ENCODE measurements around the gene PIK3R5. TPM values are rescaled to one million over a fixed set of nuclear protein-coding genes. Genes with fewer than 3 reads are reported as not detected.
"Not testable (repeated sequence)": the region's sequence is repeated elsewhere in the genome, so short reads cannot be mapped to it uniquely, and the experiment has no call there.

PIK3R5 gene
- total and polyA plus RNA-seq, 7 donors, result 0.20 to 2.9 (median 1.1) TPM

DNA sequence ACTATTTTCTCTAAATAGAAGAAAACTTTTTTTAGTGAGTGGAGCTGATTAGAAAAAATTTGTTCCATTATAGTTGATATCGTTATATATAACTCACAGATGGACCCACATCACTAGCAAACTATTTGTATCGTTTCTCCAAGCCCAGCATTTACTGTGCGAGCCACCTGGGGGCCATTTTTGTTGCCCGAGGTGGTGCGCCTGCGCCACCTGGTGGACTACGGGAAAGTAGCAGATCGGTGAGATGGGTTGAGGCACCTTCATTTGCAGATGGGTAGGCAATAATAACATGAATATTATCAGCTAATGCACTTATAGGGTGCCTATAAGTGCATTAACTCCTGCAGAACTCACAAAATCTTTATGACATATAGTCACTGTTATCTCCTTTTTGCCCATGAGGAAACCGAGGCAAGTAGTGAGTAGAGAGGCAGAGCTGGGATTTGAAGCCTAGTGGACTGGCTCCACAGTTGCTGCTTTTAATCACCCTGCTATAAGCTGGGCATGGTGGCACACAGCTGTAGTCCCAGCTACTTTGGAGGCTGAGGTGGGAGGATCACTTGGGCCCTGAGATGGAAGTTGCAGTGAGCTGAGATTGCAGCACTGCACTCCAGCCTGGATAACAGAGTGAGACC is 32.6 kb upstream of the PIK3R5 start:
- no peaks in the 10 kb centered on the region for H3K9me3 ChIP-seq
- DNase-seq, result peak; percentile 44 to 64
- no peaks in the 10 kb centered on the region for H3K4me1 ChIP-seq
- no peak for ATAC-seq
- 10 to 19% (median 16%) methylated on average over 9 of the region's 9 CpGs for WGBS, 3 donors
- no peaks in the 10 kb centered on the region for H3K36me3 ChIP-seq (ENCODE audit: insufficient read depth in 1 of 2, low read depth in 1 of 2)
- peaks cover 0 to 28% (median 6%) of the 10 kb centered on the region in 3 donors for H3K27me3 ChIP-seq (ENCODE audit: insufficient read depth in 3 of 3, low read length in 2 of 3)
- no peak overlapping the region for H3K27ac ChIP-seq
- TF ChIP-seq, protein P1, sequence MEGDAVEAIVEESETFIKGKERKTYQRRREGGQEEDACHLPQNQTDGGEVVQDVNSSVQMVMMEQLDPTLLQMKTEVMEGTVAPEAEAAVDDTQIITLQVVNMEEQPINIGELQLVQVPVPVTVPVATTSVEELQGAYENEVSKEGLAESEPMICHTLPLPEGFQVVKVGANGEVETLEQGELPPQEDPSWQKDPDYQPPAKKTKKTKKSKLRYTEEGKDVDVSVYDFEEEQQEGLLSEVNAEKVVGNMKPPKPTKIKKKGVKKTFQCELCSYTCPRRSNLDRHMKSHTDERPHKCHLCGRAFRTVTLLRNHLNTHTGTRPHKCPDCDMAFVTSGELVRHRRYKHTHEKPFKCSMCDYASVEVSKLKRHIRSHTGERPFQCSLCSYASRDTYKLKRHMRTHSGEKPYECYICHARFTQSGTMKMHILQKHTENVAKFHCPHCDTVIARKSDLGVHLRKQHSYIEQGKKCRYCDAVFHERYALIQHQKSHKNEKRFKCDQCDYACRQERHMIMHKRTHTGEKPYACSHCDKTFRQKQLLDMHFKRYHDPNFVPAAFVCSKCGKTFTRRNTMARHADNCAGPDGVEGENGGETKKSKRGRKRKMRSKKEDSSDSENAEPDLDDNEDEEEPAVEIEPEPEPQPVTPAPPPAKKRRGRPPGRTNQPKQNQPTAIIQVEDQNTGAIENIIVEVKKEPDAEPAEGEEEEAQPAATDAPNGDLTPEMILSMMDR (IDR thresholded peaks at IDR 0.05), result peak; percentile 57
- intact Hi-C loops (cut with DNase I), result no loop called here
- no peak overlapping the region for H3K4me3 ChIP-seq

DNA sequence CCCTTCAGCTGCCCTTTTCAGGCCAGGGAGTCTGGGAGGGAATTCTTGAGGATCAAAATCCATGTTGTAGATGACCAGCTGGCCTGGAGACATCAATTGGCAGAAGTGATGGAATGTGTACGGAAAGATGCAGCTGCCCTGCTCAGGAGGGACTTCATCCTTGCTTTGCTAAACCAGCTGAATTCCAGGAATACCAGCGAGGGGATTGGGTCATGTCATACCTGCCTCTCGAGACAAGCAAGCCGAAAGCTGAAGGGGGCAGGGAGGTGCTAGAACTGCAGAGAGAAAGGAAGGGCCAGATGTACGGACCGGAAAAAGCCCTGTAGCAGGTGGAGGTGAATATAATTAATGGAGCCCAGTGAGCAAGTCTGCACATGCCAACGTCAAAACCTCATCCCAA is 30.2 kb upstream of the PIK3R5 start:
- no peaks in the 10 kb centered on the region for H3K36me3 ChIP-seq (ENCODE audit: insufficient read depth in 1 of 2, low read depth in 1 of 2)
- H3K4me3 ChIP-seq, result no peak overlapping the region
- no peaks in the 10 kb centered on the region for H3K9me3 ChIP-seq
- DNase-seq, result no peak
- WGBS, 3 donors, result 49 to 65% (median 57%) methylated on average over 7 of the region's 7 CpGs
- no peak overlapping the region for H3K27ac ChIP-seq
- no peak for ATAC-seq
- no peaks in the 10 kb centered on the region for H3K4me1 ChIP-seq
- TF ChIP-seq, protein P1 (IDR thresholded peaks at IDR 0.05), result no peak
- intact Hi-C loops (cut with DNase I), result no loop called here
- peaks cover 0 to 12% (median 0%) of the 10 kb centered on the region in 3 donors for H3K27me3 ChIP-seq (ENCODE audit: insufficient read depth in 3 of 3, low read length in 2 of 3)

DNA sequence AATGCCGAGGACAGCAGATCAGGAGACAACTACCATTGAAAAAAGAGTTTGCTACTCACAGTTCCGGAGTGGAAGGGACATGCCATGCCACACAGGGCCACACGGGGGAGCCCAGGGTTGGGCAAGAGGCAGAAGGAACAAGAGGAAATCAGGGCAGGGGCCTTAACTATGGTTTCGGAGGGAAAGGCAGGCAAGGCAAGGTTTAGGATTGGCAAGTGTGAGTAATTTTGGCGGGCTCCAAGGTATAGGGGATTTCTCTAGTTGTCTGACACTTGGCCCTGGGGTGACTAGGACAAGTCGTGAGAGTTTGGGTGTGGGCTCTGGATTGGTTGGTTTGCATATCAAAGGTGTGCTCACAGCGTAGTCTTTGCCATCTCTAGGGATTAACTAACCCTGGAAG is 28.8 kb upstream of the PIK3R5 start:
- H3K9me3 ChIP-seq, result no peaks in the 10 kb centered on the region
- intact Hi-C loops (cut with DNase I), result loop anchor here (5.0 kb wide), 2 partner anchors 298 to 528 kb away; no protein-coding TSS in a partner anchor
- DNase-seq, result peak; percentile 61 to 75

DNA sequence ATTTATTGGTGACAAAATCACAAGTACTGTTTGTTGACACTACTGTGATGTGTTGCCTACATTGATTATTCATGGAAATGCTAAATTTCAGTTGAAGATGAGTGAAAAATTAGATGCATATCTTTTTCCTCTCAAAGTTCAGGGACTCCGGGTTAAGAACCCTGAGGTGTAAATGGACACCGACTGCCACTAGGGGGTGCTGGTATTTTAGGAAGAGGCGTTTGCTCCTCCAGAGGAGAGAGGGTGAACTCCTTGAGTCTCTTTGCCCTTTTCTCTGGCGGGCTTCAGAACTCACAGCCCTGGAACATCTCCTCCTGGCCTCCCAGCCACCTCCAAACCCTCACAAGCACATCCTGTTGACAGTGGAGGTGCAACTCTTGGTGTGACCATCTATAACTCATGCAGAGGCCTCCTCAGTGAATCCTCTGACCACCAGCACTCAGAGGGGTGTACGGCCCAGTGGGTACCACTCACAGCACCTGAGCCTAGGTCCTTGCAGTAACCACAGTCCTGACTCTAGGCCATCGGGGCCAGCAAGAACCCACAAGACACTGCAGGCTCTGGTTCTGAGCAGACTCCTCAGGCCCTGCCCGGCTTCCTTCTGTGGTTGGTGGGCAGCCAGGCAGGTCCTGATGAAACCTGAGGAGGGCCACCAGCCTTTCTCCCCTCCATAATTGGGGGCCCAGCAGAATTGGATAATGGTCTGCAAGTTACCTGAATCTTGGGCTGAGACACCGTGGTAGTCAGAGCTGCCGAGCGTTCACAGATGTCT is 26.2 kb upstream of the PIK3R5 start:
- H3K27ac ChIP-seq, result no peak overlapping the region
- no peak overlapping the region for H3K4me3 ChIP-seq
- peak; percentile 43 to 74 (median 57) for ATAC-seq
- H3K9me3 ChIP-seq, result no peaks in the 10 kb centered on the region
- no peaks in the 10 kb centered on the region for H3K4me1 ChIP-seq
- no peaks in the 10 kb centered on the region for H3K36me3 ChIP-seq (ENCODE audit: insufficient read depth in 1 of 2, low read depth in 1 of 2)
- peak; percentile 26 to 66 for DNase-seq
- peaks cover 0 to 3% (median 0%) of the 10 kb centered on the region in 3 donors for H3K27me3 ChIP-seq (ENCODE audit: insufficient read depth in 3 of 3, low read length in 2 of 3)
- WGBS, 3 donors, result 55 to 60% (median 58%) methylated on average over 10 of the region's 10 CpGs
- intact Hi-C loops (cut with DNase I), result loop anchor here (2.0 to 5.0 kb wide), 3 partner anchors 301 to 531 kb away; no protein-coding TSS in a partner anchor
- TF ChIP-seq, protein P1 (IDR thresholded peaks at IDR 0.05), result peak; percentile 60

More for the DNA sequence above, 28.8 kb upstream of the PIK3R5 start:
- Histone ChIP-seq H3K27ac (no peak overlapping the region), H3K4me1 (no peaks in the 10 kb centered on the region), H3K27me3 (ENCODE audit: insufficient read depth in 3 of 3, low read length in 2 of 3) (peaks cover 0 to 3% (median 0%) of the 10 kb centered on the region in 3 donors), H3K4me3 (no peak overlapping the region), H3K36me3 (ENCODE audit: insufficient read depth in 1 of 2, low read depth in 1 of 2) (no peaks in the 10 kb centered on the region)
- TF ChIP-seq, protein P1 (IDR thresholded peaks at IDR 0.05), result peak; percentile 74
- 55 to 78% (median 73%) methylated on average over 7 of the region's 7 CpGs for WGBS, 3 donors
- peak in 3 of 4 donors; percentile 58 to 79 (median 68) for ATAC-seq

DNA sequence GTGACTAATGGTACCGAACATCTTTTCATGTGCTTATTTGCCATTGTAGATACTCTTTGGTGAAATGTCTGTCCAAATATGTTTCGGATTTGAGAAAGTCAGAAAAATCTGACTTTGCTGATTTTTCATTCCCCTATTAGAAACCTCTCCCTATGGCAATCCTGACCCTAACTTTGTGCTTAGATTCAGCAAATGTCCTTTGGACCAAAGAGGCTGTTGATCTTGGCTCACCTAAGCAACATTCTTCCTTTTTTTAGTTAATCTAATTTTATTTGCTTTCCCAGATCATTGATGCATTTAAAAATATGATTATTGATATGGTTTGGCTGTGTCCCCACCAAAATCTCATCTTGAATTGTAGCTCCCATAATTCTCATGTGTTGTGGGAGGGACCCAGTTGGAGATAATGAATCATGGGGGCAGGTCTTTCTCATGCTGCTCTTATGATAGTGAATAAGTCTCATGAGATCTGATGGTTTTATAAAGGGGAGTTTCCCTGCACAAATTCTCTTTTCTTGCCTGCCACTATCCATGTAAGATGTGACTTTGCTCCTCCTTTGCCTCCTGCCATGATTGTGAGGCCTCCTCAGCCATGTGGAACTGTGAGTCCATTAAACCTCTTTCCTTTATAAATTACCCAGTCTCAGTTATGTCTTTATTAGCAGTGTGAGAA is 22.9 kb upstream of the PIK3R5 start:
- H3K9me3 ChIP-seq; DNase-seq; H3K27ac ChIP-seq; H3K4me1 ChIP-seq; H3K4me3 ChIP-seq; intact Hi-C loops (cut with DNase I); H3K36me3 ChIP-seq (ENCODE audit: insufficient read depth in 1 of 2, low read depth in 1 of 2); H3K27me3 ChIP-seq (ENCODE audit: insufficient read depth in 3 of 3, low read length in 2 of 3); ATAC-seq: not testable (repeated sequence)
- 85 to 93% (median 92%) methylated on average over 2 of the region's 2 CpGs for WGBS, 3 donors

All from psoas muscle (tissue), 8 donors.